A549 (cell line): ENCODE measurements around the gene METRNL. TPM values are rescaled to one million over a fixed set of nuclear protein-coding genes. Genes with fewer than 3 reads are reported as not detected.
A peak's percentile ranks its signal among the peaks of the same experiment; 100 is the strongest.

Source experiments
- ATAC-seq, 2 experiments: fragments of 200-7000 bp in 1 of 2; fragments of >200 bp in 1 of 2; cut with Nextera tagmentation in 1 of 2; cut with Tn5 transposase in 1 of 2; 3 replicates each; pipeline versions ENCODE4 v1.8.0 to v1.9.1; 2018 to 2020; ENCODE audit warnings: mild to moderate bottlenecking in 1 of 2, moderate library complexity in 1 of 2
- CTCF ChIA-PET: fragments of 300-600 bp; sonication (Branson Sonifier 250); formaldehyde crosslinking; extraction: SDS; loops from one replicate; lab custom pipeline; 2021; ENCODE audit warnings: antibody characterized with exemption, inconsistent platforms; lab: Yijun Ruan, JAX
- POLR2A ChIA-PET: fragments of 350-600 bp; formaldehyde crosslinking; extraction: SDS; loops from one replicate; lab custom pipeline; 2021; ENCODE audit warnings: antibody characterized with exemption, inconsistent platforms; lab: Yijun Ruan, JAX
- DNase-seq, 2 experiments: peaks; one replicate each; pipeline versions ENCODE4 v3.0.0 to v3.0.0-alpha.2; 2011 to 2016; ENCODE audit warnings: low read depth in 1 of 2, low spot score in 1 of 2
- FAIRE-seq: peaks from 2 replicates; lab custom pipeline; 2011; peaks lifted over from hg19 to GRCh38; lab: Jason Lieb, UNC
- H3K27ac ChIP-seq, 2 experiments: fragments of >200 bp; sonication (Bioruptor Twin); formaldehyde crosslinking; 3 replicates each; pipeline ENCODE4 v1.5.1; 2016 to 2017
- H3K4me1 ChIP-seq: fragments of >200 bp; sonication (Bioruptor Twin); formaldehyde crosslinking; 3 replicates; pipeline ENCODE4 v1.6.1; 2016
- H3K4me2 ChIP-seq: fragments of >200 bp; sonication (Bioruptor Twin); formaldehyde crosslinking; 3 replicates; pipeline ENCODE4 v1.6.1; 2016
- H3K4me3 ChIP-seq: fragments of >200 bp; sonication (Bioruptor Twin); formaldehyde crosslinking; 3 replicates; pipeline ENCODE4 v1.5.1; 2016
- H3K9me3 ChIP-seq: fragments of >200 bp; sonication (Bioruptor Twin); formaldehyde crosslinking; 3 replicates; pipeline ENCODE4 v1.6.1; 2016
- CBX2 ChIP-seq: fragments of 200-600 bp; sonication (generic); IDR thresholded peaks from 2 replicates; pipeline ENCODE4 v1.6.1; 2016; ENCODE audit warnings: low read depth, mild to moderate bottlenecking, borderline replicate concordance
- EHMT2 ChIP-seq: fragments of 200-600 bp; sonication (generic); IDR thresholded peaks from 2 replicates; pipeline ENCODE4 v1.6.1; 2016; ENCODE audit warnings: antibody characterized with exemption, low read depth, mild to moderate bottlenecking, moderate library complexity
- ESRRA ChIP-seq: fragments of 150-350 bp; IDR thresholded peaks from 2 replicates; pipeline ENCODE4 v1.6.1; 2014; ENCODE audit warnings: mild to moderate bottlenecking, low read length, borderline replicate concordance
- FOSB ChIP-seq: fragments of 250-450 bp; sonication (Bioruptor Pico); IDR thresholded peaks from 2 replicates; pipeline ENCODE4 v1.5.0; 2020; ENCODE audit warnings: mild to moderate bottlenecking, moderate library complexity
- FOXS1 ChIP-seq: fragments of 250-450 bp; sonication (Bioruptor Pico); IDR thresholded peaks from 2 replicates; pipeline ENCODE4 v1.5.0; 2020; ENCODE audit warnings: mild to moderate bottlenecking, moderate library complexity
- GATA3 ChIP-seq: IDR thresholded peaks from 2 replicates; pipeline ENCODE4 v1.6.1; 2012; ENCODE audit warnings: borderline replicate concordance
- HOXA7 ChIP-seq: fragments of 250-450 bp; sonication (Bioruptor Pico); IDR thresholded peaks from 2 replicates; pipeline ENCODE4 v1.5.0; 2020; ENCODE audit warnings: mild to moderate bottlenecking, moderate library complexity
- JUN ChIP-seq, 2 experiments: fragments of >200 bp; sonication (Bioruptor Twin); formaldehyde crosslinking; IDR thresholded peaks; 2 replicates in 1 of 2; 3 replicates in 1 of 2; pipeline ENCODE4 v1.6.1; 2016 to 2017
- NPAS2 ChIP-seq: fragments of 250-450 bp; sonication (Bioruptor Pico); IDR thresholded peaks from 2 replicates; pipeline ENCODE4 v1.8.0; 2022; ENCODE audit warnings: mild to moderate bottlenecking, moderate library complexity, borderline replicate concordance
- NR3C1 ChIP-seq: fragments of >200 bp; sonication (Bioruptor Twin); formaldehyde crosslinking; IDR thresholded peaks from 3 replicates; pipeline ENCODE4 v1.6.1; 2017
- PHF8 ChIP-seq: fragments of 200-600 bp; sonication (generic); IDR thresholded peaks from 2 replicates; pipeline ENCODE4 v1.6.1; 2016; ENCODE audit warnings: low read depth, mild to moderate bottlenecking, antibody characterized with exemption, moderate library complexity, borderline replicate concordance
- POLR2A ChIP-seq: IDR thresholded peaks from 2 replicates; pipeline ENCODE4 v1.6.1; 2012; ENCODE audit warnings: mild to moderate bottlenecking, low read length
- POLR2AphosphoS2 ChIP-seq: conservative IDR thresholded peaks from 2 replicates; pipeline ENCODE4 v1.6.1; 2012; ENCODE audit warnings: low read length, improper control_type of control experiment, inconsistent platforms
- RCOR1 ChIP-seq: fragments of 150-350 bp; IDR thresholded peaks from 2 replicates; pipeline ENCODE4 v1.6.1; 2014; ENCODE audit warnings: antibody characterized with exemption, low read length, low read depth
- TFCP2L1 ChIP-seq: fragments of 250-450 bp; sonication (Bioruptor Pico); IDR thresholded peaks from 2 replicates; pipeline ENCODE4 v1.5.0; 2021; ENCODE audit warnings: mild to moderate bottlenecking
- ZC3H11A ChIP-seq: fragments of 450-650 bp; IDR thresholded peaks from 2 replicates; pipeline ENCODE4 v1.6.1; 2014; ENCODE audit warnings: antibody characterized with exemption, mild to moderate bottlenecking
- WGBS: methylation state at CpG from one replicate; pipeline ENCODE4 v1.1.6; 2017; ENCODE audit errors: missing lambda C conversion rate; 5-methylcytosine and 5-hydroxymethylcytosine counted together
- polyA plus RNA-seq, 4 experiments: library from polyadenylated mRNA; depleted of rRNA in 3 of 4; stranded (reverse); fragments of >200 nt; fragmentation: RNase III in 1 of 4; extraction: RNeasy Plus Mini Kit Qiagen cat#74134 plus additional on column Dnase treatment in 1 of 4; gene quantifications; 2 replicates in 3 of 4; 3 replicates in 1 of 4; pipeline ENCODE4 v1.2.3, GENCODE V29; 2011 to 2017
- TF ChIP-seq, protein P1 (sequence below): fragments of >200 bp; sonication (Bioruptor Twin); formaldehyde crosslinking; IDR thresholded peaks from 3 replicates; pipeline ENCODE4 v1.6.1; 2016
- TF ChIP-seq, protein P2 (sequence below): fragments of 200-600 bp; sonication (generic); IDR thresholded peaks from 2 replicates; pipeline ENCODE4 v1.6.1; 2016; ENCODE audit warnings: antibody characterized with exemption, mild to moderate bottlenecking, moderate library complexity
- TF ChIP-seq, protein P3 (sequence below): fragments of 150-350 bp; IDR thresholded peaks from 2 replicates; pipeline ENCODE4 v1.6.1; 2014; ENCODE audit warnings: low read depth, mild to moderate bottlenecking, low read length
- TF ChIP-seq, protein P4 (sequence below): fragments of 450-650 bp; IDR thresholded peaks from 2 replicates; pipeline ENCODE4 v1.6.1; 2014; ENCODE audit warnings: antibody characterized with exemption
- TF ChIP-seq, protein P5 (sequence below): IDR thresholded peaks from 2 replicates; pipeline ENCODE4 v1.6.1; 2012; ENCODE audit warnings: low read depth, borderline replicate concordance

Gene METRNL
- polyA plus RNA-seq, 2 of the 4 experiments (the other 2 are of a cell fraction), result 1.7 to 6.4 TPM

DNA sequence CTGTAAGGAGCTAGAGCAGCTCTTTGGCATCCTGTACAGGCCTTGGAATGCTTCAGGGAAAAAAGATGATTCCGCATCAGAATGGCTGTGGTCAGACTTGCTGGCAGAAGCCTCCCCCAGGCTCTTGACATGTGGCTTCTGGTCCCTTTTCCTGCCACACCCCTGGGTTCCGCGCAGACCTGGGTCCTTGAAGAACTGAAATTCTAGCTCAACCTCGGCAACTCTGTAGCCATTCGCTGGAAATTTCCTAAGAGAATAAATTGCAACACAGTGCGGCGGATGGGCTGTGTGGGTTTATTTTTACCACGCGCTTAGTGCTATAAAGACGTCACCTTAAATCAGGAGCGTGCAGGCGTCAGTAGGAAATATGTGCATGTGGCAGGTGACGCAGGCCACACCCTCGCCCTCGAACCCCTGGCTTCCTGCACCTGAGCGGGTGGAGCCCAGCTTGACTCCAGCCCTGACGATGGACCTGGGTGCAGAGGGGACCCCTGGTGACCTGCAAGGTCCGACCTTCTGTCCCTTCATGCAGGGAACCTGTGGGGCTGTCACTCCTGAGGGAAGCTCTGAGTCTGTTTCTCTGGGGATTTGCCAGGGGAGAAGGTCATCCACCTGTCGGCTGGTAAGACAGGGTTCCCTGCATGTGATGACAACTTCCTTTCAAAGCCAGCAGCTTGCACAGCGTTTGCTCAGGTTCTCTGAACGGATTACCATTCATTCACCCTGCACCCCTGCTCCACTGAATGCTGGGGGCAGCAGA is 46.3 kb downstream of the METRNL start:
- Histone ChIP-seq H3K9me3 (no peaks in the 10 kb centered on the region), H3K4me3 (no peak overlapping the region), H3K4me2 (no peak overlapping the region), H3K4me1 (0 out of 3 replicates have a peak, but pooled peaks cover 3% of the 10 kb centered on the region)
- WGBS, result 59% methylated on average over 21 of the region's 21 CpGs
- ChIA-PET CTCF (interaction anchor here (1.0 kb wide), 1 partner anchor 72 kb away, joined by 3 read pairs; no protein-coding TSS in a partner anchor), POLR2A (no interaction called here)
- DNase-seq, result no peak
- no peak for FAIRE-seq
- peak in 1 of 2 experiments; percentile 5; a peak in 1 of 6 replicates for ATAC-seq
- TF ChIP-seq ZC3H11A (no peak), ESRRA (no peak), NR3C1 (no peak), POLR2A (no peak), POLR2AphosphoS2 (no peak), EHMT2 (no peak), PHF8 (no peak), CBX2 (no peak), FOSB (CRISPR knock-in tag) (no peak), GATA3 (no peak), HOXA7 (CRISPR knock-in tag) (no peak), JUN (IDR thresholded peaks at IDR 0.05) (no peak), RCOR1 (no peak)
- TF ChIP-seq, protein P1, sequence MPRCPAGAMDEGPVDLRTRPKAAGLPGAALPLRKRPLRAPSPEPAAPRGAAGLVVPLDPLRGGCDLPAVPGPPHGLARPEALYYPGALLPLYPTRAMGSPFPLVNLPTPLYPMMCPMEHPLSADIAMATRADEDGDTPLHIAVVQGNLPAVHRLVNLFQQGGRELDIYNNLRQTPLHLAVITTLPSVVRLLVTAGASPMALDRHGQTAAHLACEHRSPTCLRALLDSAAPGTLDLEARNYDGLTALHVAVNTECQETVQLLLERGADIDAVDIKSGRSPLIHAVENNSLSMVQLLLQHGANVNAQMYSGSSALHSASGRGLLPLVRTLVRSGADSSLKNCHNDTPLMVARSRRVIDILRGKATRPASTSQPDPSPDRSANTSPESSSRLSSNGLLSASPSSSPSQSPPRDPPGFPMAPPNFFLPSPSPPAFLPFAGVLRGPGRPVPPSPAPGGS, result no peak
- TF ChIP-seq, protein P2, sequence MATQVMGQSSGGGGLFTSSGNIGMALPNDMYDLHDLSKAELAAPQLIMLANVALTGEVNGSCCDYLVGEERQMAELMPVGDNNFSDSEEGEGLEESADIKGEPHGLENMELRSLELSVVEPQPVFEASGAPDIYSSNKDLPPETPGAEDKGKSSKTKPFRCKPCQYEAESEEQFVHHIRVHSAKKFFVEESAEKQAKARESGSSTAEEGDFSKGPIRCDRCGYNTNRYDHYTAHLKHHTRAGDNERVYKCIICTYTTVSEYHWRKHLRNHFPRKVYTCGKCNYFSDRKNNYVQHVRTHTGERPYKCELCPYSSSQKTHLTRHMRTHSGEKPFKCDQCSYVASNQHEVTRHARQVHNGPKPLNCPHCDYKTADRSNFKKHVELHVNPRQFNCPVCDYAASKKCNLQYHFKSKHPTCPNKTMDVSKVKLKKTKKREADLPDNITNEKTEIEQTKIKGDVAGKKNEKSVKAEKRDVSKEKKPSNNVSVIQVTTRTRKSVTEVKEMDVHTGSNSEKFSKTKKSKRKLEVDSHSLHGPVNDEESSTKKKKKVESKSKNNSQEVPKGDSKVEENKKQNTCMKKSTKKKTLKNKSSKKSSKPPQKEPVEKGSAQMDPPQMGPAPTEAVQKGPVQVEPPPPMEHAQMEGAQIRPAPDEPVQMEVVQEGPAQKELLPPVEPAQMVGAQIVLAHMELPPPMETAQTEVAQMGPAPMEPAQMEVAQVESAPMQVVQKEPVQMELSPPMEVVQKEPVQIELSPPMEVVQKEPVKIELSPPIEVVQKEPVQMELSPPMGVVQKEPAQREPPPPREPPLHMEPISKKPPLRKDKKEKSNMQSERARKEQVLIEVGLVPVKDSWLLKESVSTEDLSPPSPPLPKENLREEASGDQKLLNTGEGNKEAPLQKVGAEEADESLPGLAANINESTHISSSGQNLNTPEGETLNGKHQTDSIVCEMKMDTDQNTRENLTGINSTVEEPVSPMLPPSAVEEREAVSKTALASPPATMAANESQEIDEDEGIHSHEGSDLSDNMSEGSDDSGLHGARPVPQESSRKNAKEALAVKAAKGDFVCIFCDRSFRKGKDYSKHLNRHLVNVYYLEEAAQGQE, result no peak
- TF ChIP-seq, protein P3, sequence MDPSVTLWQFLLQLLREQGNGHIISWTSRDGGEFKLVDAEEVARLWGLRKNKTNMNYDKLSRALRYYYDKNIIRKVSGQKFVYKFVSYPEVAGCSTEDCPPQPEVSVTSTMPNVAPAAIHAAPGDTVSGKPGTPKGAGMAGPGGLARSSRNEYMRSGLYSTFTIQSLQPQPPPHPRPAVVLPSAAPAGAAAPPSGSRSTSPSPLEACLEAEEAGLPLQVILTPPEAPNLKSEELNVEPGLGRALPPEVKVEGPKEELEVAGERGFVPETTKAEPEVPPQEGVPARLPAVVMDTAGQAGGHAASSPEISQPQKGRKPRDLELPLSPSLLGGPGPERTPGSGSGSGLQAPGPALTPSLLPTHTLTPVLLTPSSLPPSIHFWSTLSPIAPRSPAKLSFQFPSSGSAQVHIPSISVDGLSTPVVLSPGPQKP, result no peak
- TF ChIP-seq, all 56 proteins: peak for 0
- no peak overlapping the region for H3K27ac ChIP-seq

DNA sequence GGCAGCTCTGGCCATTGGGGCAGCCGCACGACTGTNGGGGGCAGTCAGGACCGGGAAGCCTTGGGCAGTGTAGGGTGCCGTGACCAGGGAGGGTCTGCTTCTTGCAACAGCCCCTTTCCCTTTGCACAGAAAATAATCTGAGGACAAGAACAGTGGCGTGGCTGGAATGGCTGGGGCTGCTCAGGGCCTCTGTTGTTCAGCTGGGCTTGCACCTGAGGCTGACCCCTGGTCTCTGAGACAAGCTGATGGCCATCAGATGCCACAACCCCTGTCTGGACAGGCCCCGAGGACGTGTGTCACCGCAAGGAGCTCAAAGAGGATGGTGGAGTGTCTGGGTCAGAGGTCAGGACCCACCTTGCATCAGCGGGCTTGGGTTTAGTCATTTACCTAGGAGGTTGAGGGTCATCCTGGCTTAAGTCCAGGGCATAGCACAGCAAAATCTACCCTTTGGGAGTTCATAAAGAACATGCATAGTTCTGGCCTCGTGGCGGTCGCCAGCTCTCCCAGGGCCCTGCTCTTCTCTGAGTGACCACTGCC is 46.9 kb downstream of the METRNL start:
- CTCF ChIA-PET, result no interaction called here
- no peak for FAIRE-seq
- 68% methylated on average over 9 of the region's 12 CpGs for WGBS
- no peak overlapping the region for H3K4me3 ChIP-seq
- no peak for DNase-seq
- no peak overlapping the region for H3K27ac ChIP-seq
- H3K4me2 ChIP-seq, result no peak overlapping the region
- no peak for ATAC-seq
- POLR2A ChIA-PET, result no interaction called here
- TF ChIP-seq TFCP2L1 (no peak), FOSB (CRISPR knock-in tag) (no peak), NPAS2 (no peak), POLR2AphosphoS2 (no peak), CBX2 (no peak), ESRRA (no peak), FOXS1 (no peak)
- TF ChIP-seq, protein P4, sequence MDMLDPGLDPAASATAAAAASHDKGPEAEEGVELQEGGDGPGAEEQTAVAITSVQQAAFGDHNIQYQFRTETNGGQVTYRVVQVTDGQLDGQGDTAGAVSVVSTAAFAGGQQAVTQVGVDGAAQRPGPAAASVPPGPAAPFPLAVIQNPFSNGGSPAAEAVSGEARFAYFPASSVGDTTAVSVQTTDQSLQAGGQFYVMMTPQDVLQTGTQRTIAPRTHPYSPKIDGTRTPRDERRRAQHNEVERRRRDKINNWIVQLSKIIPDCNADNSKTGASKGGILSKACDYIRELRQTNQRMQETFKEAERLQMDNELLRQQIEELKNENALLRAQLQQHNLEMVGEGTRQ, result no peak
- TF ChIP-seq, protein P5, sequence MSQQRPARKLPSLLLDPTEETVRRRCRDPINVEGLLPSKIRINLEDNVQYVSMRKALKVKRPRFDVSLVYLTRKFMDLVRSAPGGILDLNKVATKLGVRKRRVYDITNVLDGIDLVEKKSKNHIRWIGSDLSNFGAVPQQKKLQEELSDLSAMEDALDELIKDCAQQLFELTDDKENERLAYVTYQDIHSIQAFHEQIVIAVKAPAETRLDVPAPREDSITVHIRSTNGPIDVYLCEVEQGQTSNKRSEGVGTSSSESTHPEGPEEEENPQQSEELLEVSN, result no peak
- no peaks in the 10 kb centered on the region for H3K9me3 ChIP-seq
- 0 out of 3 replicates have a peak, but pooled peaks cover 3% of the 10 kb centered on the region for H3K4me1 ChIP-seq
